ENCODE measurements around the gene CYP27B1.

The CYP27B1 gene

GRCh38 chr12:57765698-57766463 lies 997 bp downstream of the CYP27B1 start:
- no peak for DNase-seq (ENCODE audit: low read depth)

DNA sequence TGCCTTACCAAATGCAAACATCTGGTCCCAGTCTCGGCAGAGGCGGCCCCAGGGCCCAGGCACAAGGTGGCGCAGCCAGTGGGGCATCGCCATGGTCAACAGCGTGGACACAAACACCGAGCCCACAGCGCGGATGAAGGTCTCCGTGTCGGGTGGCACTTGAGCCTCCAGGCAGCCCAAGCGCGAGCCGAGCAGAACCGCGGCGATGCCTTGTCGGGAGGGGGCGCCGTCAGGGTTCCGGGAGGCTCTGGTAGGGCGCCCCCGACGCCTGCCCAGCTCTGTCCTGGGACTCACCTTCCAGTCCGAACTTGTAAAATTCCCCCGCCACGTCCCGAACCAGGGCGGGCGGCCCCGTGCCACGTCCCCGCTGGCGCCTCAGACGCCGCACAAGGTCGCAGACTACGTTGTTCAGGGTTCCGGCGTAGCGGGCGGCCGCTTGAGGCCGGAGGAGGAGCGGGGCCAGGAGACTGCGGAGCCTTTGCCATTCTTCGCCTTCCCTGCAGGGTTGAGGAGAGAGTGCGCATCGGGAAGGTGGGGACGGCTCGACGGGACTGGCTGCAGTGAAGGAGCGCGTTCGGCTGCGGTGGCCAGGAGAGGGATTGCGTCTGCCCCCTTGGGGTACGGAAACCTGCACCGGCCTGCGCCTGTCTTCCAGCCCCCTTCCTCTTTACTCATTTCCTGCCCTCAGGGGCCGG lies 1.7 kb downstream of the CYP27B1 start:
- peak; percentile 28 for DNase-seq (ENCODE audit: low read depth)

GRCh38 chr12:57764662-57765002 lies 2.2 kb downstream of the CYP27B1 start:
- no peak for DNase-seq (ENCODE audit: low read depth)

DNA sequence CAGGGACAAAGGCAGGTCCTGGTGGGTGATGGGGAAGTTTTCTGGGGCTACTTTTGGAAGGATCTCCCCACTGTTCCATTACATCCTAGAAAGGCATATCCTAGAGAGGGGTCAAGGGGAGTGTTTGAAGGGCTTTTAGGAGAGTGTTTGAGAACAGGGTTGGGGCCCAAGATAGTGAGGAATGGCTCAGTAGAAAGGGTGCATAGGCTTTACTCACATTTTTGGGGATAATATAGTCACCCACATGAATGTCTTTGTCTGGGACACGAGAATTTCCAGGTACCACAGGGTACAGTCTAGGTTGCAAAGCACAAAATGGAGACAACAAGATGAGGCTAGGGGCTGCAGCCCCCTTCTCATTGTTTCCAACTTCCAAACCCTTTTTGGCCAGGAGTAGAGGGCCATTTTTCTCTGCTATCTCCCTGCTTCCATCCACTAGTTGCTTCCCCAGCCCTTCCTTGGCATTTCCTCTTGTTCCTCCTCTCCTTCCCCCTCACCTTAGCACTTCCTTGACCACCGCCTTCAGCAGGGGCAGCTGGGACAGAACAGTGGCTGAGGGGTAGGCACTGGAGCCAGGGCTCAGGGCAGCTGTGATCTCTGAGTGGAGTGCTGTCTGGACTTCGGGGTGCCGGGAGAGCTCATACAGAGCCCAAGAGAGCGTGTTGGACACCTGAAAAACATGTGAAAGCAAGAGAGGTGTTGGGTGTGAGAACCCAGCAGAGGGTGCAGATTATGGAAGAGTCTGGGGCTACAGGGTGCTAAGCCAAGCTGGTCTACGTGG lies 2.8 kb downstream of the CYP27B1 start:
- DNase-seq (ENCODE audit: low read depth) = no peak

DNA sequence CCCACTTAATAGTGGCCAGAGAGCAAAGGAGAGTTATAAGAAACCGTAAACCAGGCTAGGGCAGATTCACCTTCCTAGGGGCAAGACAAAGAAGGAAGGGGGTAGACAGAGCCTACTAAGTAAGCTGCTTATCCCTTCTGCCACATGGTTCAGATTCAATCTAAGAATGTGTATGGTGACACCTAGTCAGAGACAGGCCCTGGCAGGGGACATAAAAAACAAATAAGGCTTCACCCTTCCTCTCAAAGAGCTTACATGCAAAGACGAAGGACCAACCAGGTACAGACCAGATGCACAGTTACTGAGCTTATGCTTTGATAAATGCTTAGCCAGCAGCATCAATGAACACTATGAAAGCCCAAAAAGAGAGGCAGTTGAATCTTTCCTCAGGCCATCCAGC lies 4.4 kb downstream of the CYP27B1 start:
- DNase-seq (ENCODE audit: low read depth) = no peak

DNA sequence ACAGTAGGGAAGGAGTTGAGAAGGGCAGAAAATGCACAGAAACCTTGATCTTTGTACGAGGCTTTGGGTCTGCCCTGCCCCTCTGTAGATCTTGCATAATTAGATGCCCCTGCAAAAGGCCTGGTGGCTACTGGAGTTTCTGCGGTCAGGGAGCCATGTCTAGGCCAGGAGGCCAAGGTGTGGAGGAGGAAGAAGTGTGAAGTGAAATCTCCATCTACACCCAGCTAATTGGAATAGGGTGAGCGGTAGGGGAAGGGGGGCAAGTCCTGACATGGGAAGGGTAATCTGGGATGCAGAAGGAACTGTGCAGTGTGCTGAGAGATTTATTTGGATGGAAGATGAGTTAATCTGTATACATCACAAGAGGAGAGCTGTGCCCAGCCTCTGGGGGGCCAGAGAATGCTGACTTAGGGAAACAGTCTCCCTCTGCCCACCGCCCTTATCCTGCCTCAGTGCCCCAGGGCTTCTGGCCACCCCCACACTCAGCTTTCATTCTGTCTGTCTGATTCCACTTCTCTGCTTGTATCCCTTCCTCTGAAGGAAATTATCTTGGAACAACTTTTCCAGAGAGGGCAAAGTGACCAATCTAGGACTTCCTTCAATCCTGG lies 5.4 kb downstream of the CYP27B1 start:
- no peak for DNase-seq (ENCODE audit: low read depth)

- no peak for DNase-seq (ENCODE audit: low read depth)
These were observed 6.4 kb downstream of the CYP27B1 start for GRCh38 chr12:57760347-57760982.

GRCh38 chr12:57759360-57759980 lies 7.4 kb downstream of the CYP27B1 start:
- no peak for DNase-seq (ENCODE audit: low read depth)

GRCh38 chr12:57758552-57759359 lies 8.1 kb downstream of the CYP27B1 start:
- no peak for DNase-seq (ENCODE audit: low read depth)

- no peak for DNase-seq (ENCODE audit: low read depth)
These were observed 9.1 kb downstream of the CYP27B1 start for GRCh38 chr12:57757771-57758170.

- peak; percentile 42 for DNase-seq (ENCODE audit: low read depth)
These were observed 10.2 kb downstream of the CYP27B1 start for GRCh38 chr12:57756406-57757341.

DNA sequence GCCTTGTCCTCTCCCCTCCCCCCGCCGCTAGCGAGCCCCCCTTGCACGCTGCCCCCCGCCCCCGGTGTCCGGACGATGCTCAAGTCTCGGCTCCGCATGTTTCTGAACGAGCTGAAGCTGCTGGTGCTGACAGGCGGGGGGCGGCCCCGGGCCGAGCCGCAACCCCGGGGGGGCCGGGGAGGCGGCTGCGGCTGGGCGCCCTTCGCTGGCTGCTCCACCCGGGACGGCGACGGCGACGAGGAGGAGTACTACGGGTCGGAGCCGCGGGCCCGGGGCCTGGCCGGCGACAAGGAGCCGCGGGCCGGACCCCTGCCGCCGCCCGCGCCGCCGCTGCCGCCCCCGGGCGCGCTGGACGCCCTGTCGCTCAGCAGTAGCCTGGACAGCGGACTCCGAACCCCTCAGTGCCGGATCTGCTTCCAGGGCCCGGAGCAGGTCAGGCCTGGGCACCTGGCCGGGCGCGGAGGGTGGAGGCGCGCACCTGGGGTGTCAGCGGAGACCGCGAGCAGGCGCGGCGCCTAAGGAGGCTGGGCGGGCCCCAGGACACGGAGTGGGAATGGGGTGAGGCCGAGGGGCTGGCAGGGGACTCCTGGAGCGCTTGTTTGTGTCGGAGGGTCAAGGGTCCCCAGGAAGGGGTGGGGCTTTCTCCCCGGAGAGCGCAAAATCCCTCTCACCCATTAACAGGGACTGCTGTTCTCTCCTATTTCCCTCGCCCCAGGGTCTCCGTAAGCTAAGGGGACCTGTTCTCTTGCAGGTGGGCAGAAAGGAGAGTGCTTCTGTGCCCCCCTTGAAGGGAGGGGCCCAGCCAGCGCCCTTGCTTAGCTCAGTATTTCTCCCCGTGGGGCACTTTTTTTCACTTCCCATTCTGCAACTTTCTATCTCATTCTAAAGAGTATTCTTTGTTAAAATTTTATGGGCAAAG lies 11.2 kb downstream of the CYP27B1 start:
- DNase-seq (ENCODE audit: low read depth) = peak; percentile 31

DNA sequence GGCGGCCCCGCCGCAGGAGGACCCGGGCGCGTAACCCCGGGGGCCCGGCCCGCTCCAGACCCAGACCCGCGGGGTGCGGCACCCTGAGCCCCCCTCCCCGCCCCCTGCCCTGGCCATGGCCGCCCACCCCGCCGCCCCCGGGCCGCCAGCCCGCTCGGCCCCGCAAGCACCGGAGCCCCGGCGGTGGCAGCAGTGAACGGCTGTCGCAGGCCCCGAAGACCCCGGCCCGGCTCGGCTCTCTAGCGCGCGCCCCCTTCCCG lies 11.8 kb downstream of the CYP27B1 start:
- DNase-seq (ENCODE audit: low read depth) = no peak

DNA sequence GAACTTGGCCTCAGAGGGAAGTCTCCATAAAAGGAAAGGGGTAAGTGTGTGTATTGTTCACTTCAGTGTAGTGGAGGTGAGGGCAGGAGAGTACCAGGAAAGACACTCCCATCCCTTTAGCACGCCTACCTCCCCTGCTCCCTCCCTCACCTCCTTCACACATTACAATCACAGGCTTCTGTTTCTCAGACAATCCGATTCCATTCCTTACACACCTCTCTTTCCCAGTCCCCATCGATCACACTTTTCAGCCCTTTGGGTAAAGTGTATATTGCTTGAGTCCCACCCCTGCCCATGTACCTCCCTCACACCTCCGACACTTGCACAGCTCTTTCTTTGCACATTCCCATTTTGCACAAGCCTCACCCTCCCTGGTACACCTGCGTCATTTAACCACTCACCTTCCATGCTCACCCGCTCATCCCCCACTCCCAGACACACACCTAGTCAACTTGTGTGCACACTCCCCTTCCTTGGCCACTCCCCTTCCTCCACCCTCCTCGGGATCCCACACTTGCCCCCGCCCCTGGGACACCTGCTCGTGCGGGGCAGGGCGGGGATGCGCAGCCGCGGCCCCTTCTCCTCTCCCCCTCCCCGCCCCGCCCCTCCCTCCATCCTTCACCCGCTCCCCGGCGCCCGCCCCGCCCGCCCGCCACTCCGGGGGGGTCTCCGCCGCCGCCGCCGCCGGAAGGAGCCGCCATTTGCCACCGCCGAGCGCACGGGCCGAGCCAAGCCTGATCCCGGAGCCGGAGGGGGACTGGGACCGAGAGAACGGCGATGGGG lies 12.3 kb downstream of the CYP27B1 start, which contains the start of gene MARCHF9:
MARCHF9 (plus strand) TSS at position 693 of the 783 bp plus-strand sequence. CDS start 426 bp downstream, outside the sequence.
- DNase-seq (ENCODE audit: low read depth) = peak; percentile 89

GRCh38 chr12:57753756-57754337 lies 13.0 kb downstream of the CYP27B1 start:
- DNase-seq (ENCODE audit: low read depth) = no peak

DNA sequence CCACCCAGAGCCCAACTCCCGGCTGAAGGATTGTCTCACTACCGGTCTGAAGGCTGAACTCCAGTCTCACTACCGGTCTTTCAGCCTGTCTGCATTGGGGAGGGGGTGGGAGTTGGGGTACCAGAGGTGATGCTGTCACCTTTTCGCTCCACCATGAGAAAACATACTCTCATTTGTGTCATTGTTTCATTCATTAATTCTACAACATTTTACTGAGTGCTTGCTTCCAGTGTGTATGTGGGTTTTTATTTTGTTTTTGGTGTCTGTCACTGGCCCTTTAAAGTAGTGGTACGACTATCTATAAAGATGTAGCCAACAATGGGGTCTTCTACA lies 14.2 kb downstream of the CYP27B1 start:
- DNase-seq (ENCODE audit: low read depth) = no peak

All from T-helper 22 cell (primary cell).